Measurements from ENCODE around the gene FILIP1.

The FILIP1 gene

DNA sequence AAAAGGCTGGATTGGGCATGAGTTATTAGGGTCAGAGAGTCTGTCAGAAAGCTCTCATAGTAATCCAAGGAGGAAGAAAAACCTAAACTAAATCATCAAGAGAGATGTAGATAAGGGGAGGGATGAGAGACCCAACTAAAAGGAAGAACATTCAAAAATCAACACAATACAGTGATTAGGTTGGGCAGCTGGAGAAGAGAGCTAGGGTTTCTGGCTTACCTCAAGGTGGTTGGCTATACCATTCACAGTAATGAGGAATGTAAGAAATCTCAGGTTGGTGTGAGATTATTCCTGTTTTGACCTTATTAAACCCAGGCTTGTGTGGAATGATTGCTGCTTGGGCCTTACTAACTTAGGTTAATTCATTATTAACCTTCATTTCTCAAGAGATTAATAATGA lies 243.8 kb downstream of the FILIP1 start:
- Histone ChIP-seq H3K9ac (ENCODE audit: low read length) (no peak overlapping the region), H3K4me3 (ENCODE audit: low read depth, low read length) (no peak overlapping the region), H3K4me2 (ENCODE audit: low read length) (no peak overlapping the region), H2AK5ac (ENCODE audit: low read length) (no peak overlapping the region), H3K14ac (ENCODE audit: low read length) (no peak overlapping the region), H3K9me3 (ENCODE audit: insufficient read depth, low read depth, low read length) (no peaks in the 10 kb centered on the region), H3K18ac (ENCODE audit: low read length) (no peak overlapping the region), H3K36me3 (ENCODE audit: control insufficient read depth in 1 of 2, insufficient read depth in 2 of 2, low read length in 2 of 2) (no peaks in the 10 kb centered on the region), H4K91ac (ENCODE audit: low read depth, low read length) (no peak overlapping the region), H2AFZ (ENCODE audit: insufficient read depth, low read length, poor library complexity) (no peak overlapping the region), H3K79me1 (ENCODE audit: low read length) (no peaks in the 10 kb centered on the region), H4K8ac (ENCODE audit: low read depth, low read length) (no peak overlapping the region), H2BK120ac (ENCODE audit: insufficient read depth, low read length, poor library complexity) (no peak overlapping the region), H3K27ac (ENCODE audit: low read depth, low read length) (no peak overlapping the region), H3K4ac (ENCODE audit: low read depth, low read length) (no peak overlapping the region), H3K23ac (ENCODE audit: low read length) (no peak overlapping the region), H3K79me2 (ENCODE audit: control insufficient read depth, insufficient read depth, low read length, poor library complexity) (no peaks in the 10 kb centered on the region), H4K12ac (ENCODE audit: low read depth, low read length) (no peak overlapping the region), H3K27me3 (ENCODE audit: insufficient read depth, low read length) (no peaks in the 10 kb centered on the region), H3K4me1 (ENCODE audit: control insufficient read depth in 1 of 2, insufficient read depth in 2 of 2, low read length in 2 of 2) (no peaks in the 10 kb centered on the region), H2BK12ac (ENCODE audit: low read length) (no peak overlapping the region), H2BK5ac (ENCODE audit: low read depth, low read length, poor library complexity) (no peak overlapping the region)
- no peak for DNase-seq

DNA sequence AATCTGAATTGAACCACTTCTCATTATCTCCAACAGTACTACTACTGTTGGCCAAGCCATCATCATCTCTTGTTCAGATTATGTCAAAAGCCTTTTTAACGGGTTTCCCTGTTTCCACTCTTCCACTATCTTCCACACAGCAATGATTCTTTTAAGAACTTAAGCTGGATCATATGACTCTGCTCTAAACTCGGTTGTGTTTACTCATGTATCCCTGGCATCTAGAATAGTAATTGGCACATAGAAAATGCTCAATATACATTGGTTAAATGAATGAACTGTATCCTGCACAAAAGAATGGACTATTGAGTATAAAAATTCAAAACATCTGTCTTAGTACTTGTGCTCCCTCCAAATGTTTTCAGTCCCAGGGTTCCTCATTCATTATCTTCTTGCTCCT lies 247.2 kb downstream of the FILIP1 start:
- Histone ChIP-seq H2AK5ac (ENCODE audit: low read length) (no peak overlapping the region), H3K4ac (ENCODE audit: low read depth, low read length) (no peak overlapping the region), H3K4me1 (ENCODE audit: control insufficient read depth in 1 of 2, insufficient read depth in 2 of 2, low read length in 2 of 2) (peaks cover 0 to 1% of the 10 kb centered on the region in 2 experiments), H3K27me3 (ENCODE audit: insufficient read depth, low read length) (no peaks in the 10 kb centered on the region), H4K8ac (ENCODE audit: low read depth, low read length) (no peak overlapping the region), H3K9ac (ENCODE audit: low read length) (no peak overlapping the region), H3K27ac (ENCODE audit: low read depth, low read length) (no peak overlapping the region), H2BK120ac (ENCODE audit: insufficient read depth, low read length, poor library complexity) (no peak overlapping the region), H3K36me3 (ENCODE audit: control insufficient read depth in 1 of 2, insufficient read depth in 2 of 2, low read length in 2 of 2) (peaks cover 0 to 2% of the 10 kb centered on the region in 2 experiments), H2BK5ac (ENCODE audit: low read depth, low read length, poor library complexity) (no peak overlapping the region), H2BK12ac (ENCODE audit: low read length) (no peak overlapping the region), H3K79me1 (ENCODE audit: low read length) (peaks cover 9% of the 10 kb centered on the region), H3K4me2 (ENCODE audit: low read length) (no peak overlapping the region), H3K18ac (ENCODE audit: low read length) (no peak overlapping the region), H2AFZ (ENCODE audit: insufficient read depth, low read length, poor library complexity) (no peak overlapping the region), H3K4me3 (ENCODE audit: low read depth, low read length) (no peak overlapping the region), H3K23ac (ENCODE audit: low read length) (no peak overlapping the region), H3K14ac (ENCODE audit: low read length) (no peak overlapping the region), H3K9me3 (ENCODE audit: insufficient read depth, low read depth, low read length) (no peaks in the 10 kb centered on the region), H3K79me2 (ENCODE audit: control insufficient read depth, insufficient read depth, low read length, poor library complexity) (peaks cover 2% of the 10 kb centered on the region), H4K91ac (ENCODE audit: low read depth, low read length) (no peak overlapping the region), H4K12ac (ENCODE audit: low read depth, low read length) (no peak overlapping the region)
- WGBS (ENCODE audit: extremely low coverage, insufficient coverage, insufficient read length), result no CpG with 5 or more reads among the region's 2 CpGs
- no peak for DNase-seq

DNA sequence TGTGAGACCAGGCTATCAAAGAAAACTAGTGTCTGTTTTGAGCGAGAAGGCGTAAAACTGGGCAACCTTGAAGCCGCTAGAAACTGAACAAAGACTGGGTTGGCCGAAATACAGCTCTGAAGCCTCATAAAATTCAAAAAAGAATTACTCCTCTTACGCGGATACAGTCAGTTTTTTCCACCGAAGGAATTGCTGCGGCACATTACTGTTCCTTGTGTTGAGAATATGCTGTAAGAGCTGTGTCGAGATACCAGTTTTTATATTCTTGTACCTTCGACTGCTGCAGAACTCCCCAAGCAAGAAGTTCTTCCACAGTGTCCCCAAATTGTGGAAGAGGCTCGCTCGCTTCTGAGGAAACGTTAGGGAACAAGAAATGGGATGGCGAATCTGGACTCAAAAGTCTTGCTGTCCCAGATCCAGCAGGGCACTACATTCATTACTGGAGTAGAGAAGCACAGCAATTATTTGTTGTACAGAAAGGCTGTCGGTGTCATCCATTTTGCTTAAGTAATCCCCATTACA lies 249.5 kb downstream of the FILIP1 start:
- peak overlapping the region; percentile 56 for H3K14ac ChIP-seq (ENCODE audit: low read length)
- H3K79me2 ChIP-seq (ENCODE audit: control insufficient read depth, insufficient read depth, low read length, poor library complexity), result peaks cover 2% of the 10 kb centered on the region
- H2BK5ac ChIP-seq (ENCODE audit: low read depth, low read length, poor library complexity), result peak overlapping the region; percentile 55
- no peaks in the 10 kb centered on the region for H3K9me3 ChIP-seq (ENCODE audit: insufficient read depth, low read depth, low read length)
- H2BK12ac ChIP-seq (ENCODE audit: low read length), result no peak overlapping the region
- H3K27ac ChIP-seq (ENCODE audit: low read depth, low read length), result peak overlapping the region; percentile 72
- no peak overlapping the region for H3K23ac ChIP-seq (ENCODE audit: low read length)
- no peak overlapping the region for H3K18ac ChIP-seq (ENCODE audit: low read length)
- peaks cover 5 to 6% of the 10 kb centered on the region in 2 experiments for H3K36me3 ChIP-seq (ENCODE audit: control insufficient read depth in 1 of 2, insufficient read depth in 2 of 2, low read length in 2 of 2)
- H2AK5ac ChIP-seq (ENCODE audit: low read length), result no peak overlapping the region
- H3K9ac ChIP-seq (ENCODE audit: low read length), result peak overlapping the region; percentile 90
- DNase-seq, result no peak
- peak overlapping the region; percentile 47 for H2AFZ ChIP-seq (ENCODE audit: insufficient read depth, low read length, poor library complexity)
- H3K4me1 ChIP-seq (ENCODE audit: control insufficient read depth in 1 of 2, insufficient read depth in 2 of 2, low read length in 2 of 2), result peaks cover 0 to 1% of the 10 kb centered on the region in 2 experiments
- H3K79me1 ChIP-seq (ENCODE audit: low read length), result peaks cover 9% of the 10 kb centered on the region
- no peaks in the 10 kb centered on the region for H3K27me3 ChIP-seq (ENCODE audit: insufficient read depth, low read length)
- H4K12ac ChIP-seq (ENCODE audit: low read depth, low read length), result no peak overlapping the region
- no peak overlapping the region for H2BK120ac ChIP-seq (ENCODE audit: insufficient read depth, low read length, poor library complexity)
- H3K4me2 ChIP-seq (ENCODE audit: low read length), result peak overlapping the region; percentile 79
- no peak overlapping the region for H4K91ac ChIP-seq (ENCODE audit: low read depth, low read length)
- peak overlapping the region; percentile 56 for H3K4me3 ChIP-seq (ENCODE audit: low read depth, low read length)
- H3K4ac ChIP-seq (ENCODE audit: low read depth, low read length), result peak overlapping the region; percentile 19
- WGBS (ENCODE audit: extremely low coverage, insufficient coverage, insufficient read length), result no CpG with 5 or more reads among the region's 15 CpGs
- H4K8ac ChIP-seq (ENCODE audit: low read depth, low read length), result peak overlapping the region; percentile 81

DNA sequence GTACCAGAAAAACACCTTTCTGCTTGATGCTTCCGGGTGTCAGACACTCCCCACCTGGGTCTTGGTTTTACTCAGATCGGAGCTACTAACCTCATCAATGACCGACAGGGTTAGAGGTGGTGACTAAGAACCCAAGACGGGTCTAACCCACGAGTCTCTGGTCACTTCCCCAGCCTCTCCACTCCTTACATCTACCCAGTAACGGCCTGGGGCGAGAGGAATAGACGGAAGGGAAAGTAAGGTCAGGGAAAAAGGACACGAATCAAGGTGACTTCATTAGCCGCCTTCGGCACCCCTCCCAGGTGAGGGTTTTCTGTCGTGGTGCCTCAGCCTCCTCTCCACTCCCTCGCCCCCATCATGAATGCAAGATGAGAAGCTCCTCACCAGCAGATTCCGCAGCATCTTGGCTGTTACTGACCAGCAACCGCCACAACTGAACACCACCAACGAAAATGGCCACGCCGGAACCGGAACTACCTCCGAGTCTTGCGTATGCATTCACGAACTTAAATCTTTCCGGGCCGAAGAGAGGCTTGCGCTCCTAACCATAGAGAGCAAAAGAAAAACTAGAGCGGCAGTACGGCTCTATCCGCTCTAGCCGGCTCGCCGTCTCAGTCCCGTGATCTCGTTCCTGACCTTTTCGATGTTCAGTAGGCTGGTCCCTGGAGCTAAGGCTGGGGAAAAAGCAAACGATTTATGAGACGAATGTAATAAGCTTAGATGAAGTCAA lies 250.1 kb downstream of the FILIP1 start, which contains the start of gene COX7A2:
TSS of gene COX7A2 (minus strand) at position 469 of the 730 bp plus-strand sequence. CDS start at position 402, 67 bp downstream.
- Histone ChIP-seq H2AK5ac (ENCODE audit: low read length) (peak within 1 kb of the TSS; percentile 11), H2BK12ac (ENCODE audit: low read length) (peak within 1 kb of the TSS; percentile 5), H2BK120ac (ENCODE audit: insufficient read depth, low read length, poor library complexity) (no peak within 1 kb of the TSS), H3K9me3 (ENCODE audit: insufficient read depth, low read depth, low read length) (no peaks in the 10 kb centered on the region), H3K4me1 (ENCODE audit: control insufficient read depth in 1 of 2, insufficient read depth in 2 of 2, low read length in 2 of 2) (peaks cover 0 to 1% of the 10 kb centered on the region in 2 experiments), H3K9ac (ENCODE audit: low read length) (peak within 1 kb of the TSS; percentile 97), H3K18ac (ENCODE audit: low read length) (peak within 1 kb of the TSS; percentile 16), H2AFZ (ENCODE audit: insufficient read depth, low read length, poor library complexity) (peak within 1 kb of the TSS; percentile 47), H3K14ac (ENCODE audit: low read length) (peak within 1 kb of the TSS; percentile 56), H3K4ac (ENCODE audit: low read depth, low read length) (peak within 1 kb of the TSS; percentile 19), H3K27ac (ENCODE audit: low read depth, low read length) (peak within 1 kb of the TSS; percentile 87), H3K4me3 (ENCODE audit: low read depth, low read length) (peak within 1 kb of the TSS; percentile 91), H4K12ac (ENCODE audit: low read depth, low read length) (peak within 1 kb of the TSS; percentile 25), H3K4me2 (ENCODE audit: low read length) (peak within 1 kb of the TSS; percentile 95), H3K79me1 (ENCODE audit: low read length) (peaks cover 9% of the 10 kb centered on the region), H3K79me2 (ENCODE audit: control insufficient read depth, insufficient read depth, low read length, poor library complexity) (peaks cover 2% of the 10 kb centered on the region), H3K36me3 (ENCODE audit: control insufficient read depth in 1 of 2, insufficient read depth in 2 of 2, low read length in 2 of 2) (peaks cover 10 to 12% of the 10 kb centered on the region in 2 experiments), H3K27me3 (ENCODE audit: insufficient read depth, low read length) (no peaks in the 10 kb centered on the region), H4K91ac (ENCODE audit: low read depth, low read length) (peak within 1 kb of the TSS; percentile 31), H3K23ac (ENCODE audit: low read length) (no peak within 1 kb of the TSS), H4K8ac (ENCODE audit: low read depth, low read length) (peak within 1 kb of the TSS; percentile 81), H2BK5ac (ENCODE audit: low read depth, low read length, poor library complexity) (peak within 1 kb of the TSS; percentile 70)
- no CpG with 5 or more reads among the region's 36 CpGs for WGBS (ENCODE audit: extremely low coverage, insufficient coverage, insufficient read length)
- peak; percentile 99 for DNase-seq
